Psoas muscle (tissue), 8 donors: ENCODE results near the gene ABCB8. TPM values are rescaled to one million over a fixed set of nuclear protein-coding genes. Genes with fewer than 3 reads are reported as not detected.
"Not testable (repeated sequence)": the region's sequence is repeated elsewhere in the genome, so short reads cannot be mapped to it uniquely, and the experiment has no call there.

Source experiments
- ATAC-seq, 4 donors: fragments of 200-7000 bp; cut with Tn5 transposase; one replicate each; pipeline ENCODE4 v1.9.1; 2020; ENCODE audit warnings: moderate library complexity in 3 of 4, mild to moderate bottlenecking in 2 of 4
- DNase-seq, 2 donors: peaks; one replicate each; pipeline ENCODE4 v3.0.0-alpha.2; 2020
- H3K27ac ChIP-seq: fragments of 200-600 bp; one replicate; pipeline ENCODE4 v1.8.0; 2022
- H3K27me3 ChIP-seq, 3 donors: fragments of 200-600 bp in 1 of 3; one replicate each; pipeline versions ENCODE4 v1.6.1 to v1.8.0; 2013 to 2022; ENCODE audit warnings: low read length in 2 of 3, mild to moderate bottlenecking in 2 of 3, moderate library complexity in 1 of 3; ENCODE audit not compliant: insufficient read depth in 3 of 3
- H3K36me3 ChIP-seq, 2 donors: fragments of 200-600 bp in 1 of 2; one replicate each; pipeline versions ENCODE4 v1.6.1 to v1.8.0; 2013 to 2022; ENCODE audit warnings: low read depth in 1 of 2, mild to moderate bottlenecking in 1 of 2, moderate library complexity in 1 of 2; ENCODE audit not compliant: insufficient read depth in 1 of 2
- H3K4me1 ChIP-seq: fragments of 200-600 bp; one replicate; pipeline ENCODE4 v1.8.0; 2022
- H3K4me3 ChIP-seq: fragments of 200-600 bp; one replicate; pipeline ENCODE4 v1.8.0; 2022; ENCODE audit warnings: mild to moderate bottlenecking
- H3K9me3 ChIP-seq: fragments of 200-600 bp; one replicate; pipeline ENCODE4 v1.8.0; 2022
- WGBS, 3 donors: extraction: QIAGEN DNeasy Blood & Tissue Kit; methylation state at CpG; one replicate each; pipeline versions ENCODE4 v1.1.6 to v1.1.7; 2013; 5-methylcytosine and 5-hydroxymethylcytosine counted together
- intact Hi-C, 2 donors: fragments of 100-400 bp; cut with DNase I; formaldehyde crosslinking; loops; one replicate each; pipeline versions ENCODE4 v1.11.0 to v1.14.2; 2022
- polyA plus RNA-seq, 3 donors: library from polyadenylated mRNA; stranded (reverse); fragments of 200-250 nt; gene quantifications; one replicate each; pipeline ENCODE4 v1.2.3, GENCODE V29; 2013
- total RNA-seq, 4 donors: library from RNA; stranded (reverse); fragmentation: NEBNext Ultra II Directional in 2 of 4; extraction: Animal tissue kit (Norgen Biotek cat#: 25700) in 2 of 4; gene quantifications; one replicate each; pipeline versions ENCODE4 v1.2.1 to v1.2.4, GENCODE V29; 2021 to 2023
- TF ChIP-seq, protein P1 (sequence below): fragments of 200-600 bp; IDR thresholded peaks from one replicate; pipeline ENCODE4 v1.8.0; 2022; ENCODE audit warnings: antibody characterized with exemption
- donor health status: healthy with polysubstance abuse.
- donor health status: DM: no; HTN: no; CAD: no; lungs with moderate emphysema.
- donor health status: Bipolar disorder and iron deficiency.
- donor health status: healthy.
- donor health status: DM: yes; HTN: yes; CAD: no.
- donor health status: DM: no; HTN: no; CAD: no.
- donor health status: DM: no; HTN: no; CAD: no.
- donor health status: DM: yes; HTN: yes; CAD: no.

ABCB8 gene
- total and polyA plus RNA-seq, 7 donors: 9.3 to 20.7 (median 16.6) TPM

DNA sequence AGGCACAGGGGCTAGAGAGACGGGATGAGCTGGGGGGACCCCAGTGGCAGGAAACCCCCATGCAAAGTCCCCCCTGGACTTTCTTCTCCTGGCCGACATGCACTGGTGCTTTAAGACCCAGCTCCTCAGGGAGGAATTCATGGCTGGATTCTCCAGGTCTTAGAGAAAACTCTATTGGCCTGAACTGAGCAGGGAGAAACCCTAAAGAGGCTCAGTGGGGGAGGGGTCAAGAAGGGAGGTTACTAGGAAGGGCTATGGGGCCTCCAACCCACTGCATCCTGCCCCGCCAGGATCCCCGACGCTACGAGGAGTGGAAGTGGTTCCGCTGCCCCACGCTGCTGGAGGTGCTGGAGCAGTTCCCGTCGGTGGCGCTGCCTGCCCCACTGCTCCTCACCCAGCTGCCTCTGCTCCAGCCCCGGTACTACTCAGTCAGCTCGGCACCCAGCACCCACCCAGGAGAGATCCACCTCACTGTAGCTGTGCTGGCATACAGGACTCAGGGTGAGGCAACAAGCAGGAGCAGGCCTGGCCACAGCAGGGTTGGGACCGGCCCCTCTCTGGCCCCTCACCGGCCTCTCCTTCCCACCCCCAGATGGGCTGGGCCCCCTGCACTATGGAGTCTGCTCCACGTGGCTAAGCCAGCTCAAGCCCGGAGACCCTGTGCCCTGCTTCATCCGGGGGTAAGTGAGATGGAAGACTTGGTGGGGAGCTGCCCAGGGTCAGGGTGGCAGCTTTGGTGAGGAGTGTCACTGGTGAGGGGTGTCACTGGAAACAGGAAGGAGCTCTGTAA lies 17.7 kb upstream of the ABCB8 start:
- Histone ChIP-seq H3K4me1 (no peaks in the 10 kb centered on the region), H3K27me3 (peaks cover 0 to 62% (median 21%) of the 10 kb centered on the region in 3 donors), H3K9me3 (no peaks in the 10 kb centered on the region), H3K36me3 (no peaks in the 10 kb centered on the region), H3K4me3 (no peak overlapping the region), H3K27ac (no peak overlapping the region)
- intact Hi-C loops: loop anchor here in 1 of 2 donors (5.0 kb wide), 1 partner anchor 102 kb away; no protein-coding TSS in a partner anchor
- ATAC-seq (no peak), DNase-seq (no peak)
- whole genome bisulfite sequencing, 3 donors: 38 to 49% (median 43%) methylated on average over 14 to 18 of the region's 18 CpGs
- TF ChIP-seq, protein P1, sequence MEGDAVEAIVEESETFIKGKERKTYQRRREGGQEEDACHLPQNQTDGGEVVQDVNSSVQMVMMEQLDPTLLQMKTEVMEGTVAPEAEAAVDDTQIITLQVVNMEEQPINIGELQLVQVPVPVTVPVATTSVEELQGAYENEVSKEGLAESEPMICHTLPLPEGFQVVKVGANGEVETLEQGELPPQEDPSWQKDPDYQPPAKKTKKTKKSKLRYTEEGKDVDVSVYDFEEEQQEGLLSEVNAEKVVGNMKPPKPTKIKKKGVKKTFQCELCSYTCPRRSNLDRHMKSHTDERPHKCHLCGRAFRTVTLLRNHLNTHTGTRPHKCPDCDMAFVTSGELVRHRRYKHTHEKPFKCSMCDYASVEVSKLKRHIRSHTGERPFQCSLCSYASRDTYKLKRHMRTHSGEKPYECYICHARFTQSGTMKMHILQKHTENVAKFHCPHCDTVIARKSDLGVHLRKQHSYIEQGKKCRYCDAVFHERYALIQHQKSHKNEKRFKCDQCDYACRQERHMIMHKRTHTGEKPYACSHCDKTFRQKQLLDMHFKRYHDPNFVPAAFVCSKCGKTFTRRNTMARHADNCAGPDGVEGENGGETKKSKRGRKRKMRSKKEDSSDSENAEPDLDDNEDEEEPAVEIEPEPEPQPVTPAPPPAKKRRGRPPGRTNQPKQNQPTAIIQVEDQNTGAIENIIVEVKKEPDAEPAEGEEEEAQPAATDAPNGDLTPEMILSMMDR: no peak

DNA sequence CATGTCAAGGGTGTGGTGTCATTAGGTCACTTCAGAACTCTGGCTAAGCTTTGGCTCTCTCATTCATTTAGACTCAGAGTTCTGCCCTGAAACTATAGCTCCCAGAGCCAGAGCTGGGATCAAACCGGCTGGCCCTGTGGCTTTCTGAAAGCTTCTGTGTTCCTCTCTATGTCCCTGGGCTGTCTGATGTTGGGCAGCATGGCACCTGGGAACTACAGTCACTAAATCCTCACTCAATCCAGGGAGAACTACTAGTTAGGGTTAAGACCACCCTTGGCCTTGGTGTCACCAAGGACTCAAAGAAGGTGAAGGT lies 17.2 kb upstream of the ABCB8 start:
- H3K27ac ChIP-seq: no peak overlapping the region
- intact Hi-C loops: loop anchor here in 1 of 2 donors (5.0 kb wide), 1 partner anchor 101 kb away; no protein-coding TSS in a partner anchor
- WGBS, 3 donors: 42 to 60% (median 58%) methylated on average over 1 of the region's 1 CpG
- no peaks in the 10 kb centered on the region for H3K36me3 ChIP-seq
- no peak for ATAC-seq
- no peak for DNase-seq
- TF ChIP-seq, protein P1: no peak
- no peak overlapping the region for H3K4me3 ChIP-seq
- no peaks in the 10 kb centered on the region for H3K9me3 ChIP-seq
- no peaks in the 10 kb centered on the region for H3K4me1 ChIP-seq
- peaks cover 0 to 67% (median 21%) of the 10 kb centered on the region in 3 donors for H3K27me3 ChIP-seq

DNA sequence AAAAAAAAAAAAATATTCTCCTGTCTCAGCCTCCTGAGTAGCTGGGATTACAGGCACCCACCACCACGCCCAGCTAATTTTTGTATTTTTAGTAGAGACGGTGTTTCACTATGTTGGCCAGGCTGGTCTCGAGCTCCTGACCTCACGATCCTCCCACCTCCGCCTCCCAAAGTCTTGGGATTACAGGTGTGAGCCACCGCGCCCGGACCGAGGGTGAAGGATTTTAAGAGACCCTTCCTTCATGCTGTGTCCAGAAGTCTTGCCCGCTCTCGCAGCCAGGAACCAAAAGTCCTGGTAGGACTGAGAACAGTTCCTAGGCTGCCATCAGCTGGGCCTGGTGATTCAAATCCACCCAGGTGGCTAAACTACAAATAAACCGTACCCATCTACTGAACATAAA lies 16.6 kb upstream of the ABCB8 start:
- not testable (repeated sequence) for H3K27ac ChIP-seq, H3K36me3 ChIP-seq, H3K4me3 ChIP-seq, H3K4me1 ChIP-seq, ATAC-seq, H3K9me3 ChIP-seq, DNase-seq
- H3K27me3 ChIP-seq: peaks cover 0 to 73% (median 21%) of the 10 kb centered on the region in 3 donors
- intact Hi-C loops: loop anchor here in 1 of 2 donors (1.0 to 5.0 kb wide), 2 partner anchors 38 to 101 kb away; no protein-coding TSS in a partner anchor
- WGBS, 3 donors: 87 to 91% (median 88%) methylated on average over 12 of the region's 12 CpGs

DNA sequence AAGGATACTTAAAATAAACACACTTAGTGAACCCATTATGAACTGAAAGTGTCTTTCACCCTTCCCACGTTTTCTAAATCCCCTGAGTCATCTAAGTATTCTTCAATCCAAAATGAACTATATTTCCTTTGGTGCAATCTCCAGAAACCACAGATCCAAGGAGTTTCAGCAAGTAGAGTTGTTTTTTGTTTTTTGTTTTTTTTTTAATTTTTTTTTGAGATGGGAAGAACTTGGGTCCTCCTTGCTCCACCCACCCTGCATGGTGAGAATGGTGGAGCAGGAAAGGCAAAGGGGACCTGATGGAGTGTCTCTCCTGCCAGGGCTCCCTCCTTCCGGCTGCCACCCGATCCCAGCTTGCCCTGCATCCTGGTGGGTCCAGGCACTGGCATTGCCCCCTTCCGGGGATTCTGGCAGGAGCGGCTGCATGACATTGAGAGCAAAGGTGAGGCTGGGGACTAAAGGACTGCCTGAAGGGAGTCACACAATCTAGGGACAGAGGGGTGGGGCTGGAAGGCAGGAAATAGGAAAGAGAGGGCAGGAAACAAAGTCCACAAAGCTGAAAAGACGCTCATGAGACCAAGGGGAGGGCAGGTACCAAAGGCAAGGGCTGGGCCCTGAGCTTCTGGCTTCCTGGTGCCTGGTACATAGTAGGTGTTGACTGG lies 16.1 kb upstream of the ABCB8 start:
- DNase-seq: no peak
- H3K27ac ChIP-seq: no peak overlapping the region

More for the DNA sequence above, 16.1 kb upstream of the ABCB8 start:
- ATAC-seq: no peak
- intact Hi-C loops: loop anchor here in 1 of 2 donors (1.0 to 5.0 kb wide), 2 partner anchors 39 to 100 kb away; no protein-coding TSS in a partner anchor
- TF ChIP-seq, protein P1: no peak
- no peaks in the 10 kb centered on the region for H3K9me3 ChIP-seq
- H3K4me3 ChIP-seq: no peak overlapping the region
- peaks cover 0 to 78% (median 21%) of the 10 kb centered on the region in 3 donors for H3K27me3 ChIP-seq
- no peaks in the 10 kb centered on the region for H3K4me1 ChIP-seq
- H3K36me3 ChIP-seq: no peaks in the 10 kb centered on the region
- WGBS, 3 donors: 70 to 79% (median 74%) methylated on average over 6 of the region's 6 CpGs
